Body of pancreas (tissue), 4 donors: Measurements from ENCODE around the gene TRAM2. TPM values are rescaled to one million over a fixed set of nuclear protein-coding genes. Genes with fewer than 3 reads are reported as not detected.

Experiments
- ATAC-seq: fragments of 150-250 bp; one replicate; pipeline ENCODE4 v1.9.1; 2016
- DNase-seq, 4 donors: peaks; one replicate each; pipeline ENCODE4 v3.0.0-alpha.2; 2019
- H3K27ac ChIP-seq, 4 donors: fragments of 200-600 bp; sonication (generic); 1 replicate in 3 of 4; 2 replicates in 1 of 4; pipeline versions ENCODE4 v1.5.1 to v1.6.1; 2016 to 2019; ENCODE audit warnings: mild to moderate bottlenecking in 1 of 4, mixed read lengths in 1 of 4, moderate library complexity in 1 of 4
- H3K27me3 ChIP-seq, 2 donors: fragments of 200-600 bp; sonication (generic); one replicate each; pipeline ENCODE4 v1.6.0; 2016; ENCODE audit warnings: mild to moderate bottlenecking in 1 of 2
- H3K36me3 ChIP-seq, 2 donors: fragments of 200-600 bp; sonication (generic); replicated peaks in 1 of 2; 2 replicates each; pipeline ENCODE4 v1.5.1; 2016; ENCODE audit warnings: low read depth in 2 of 2; ENCODE audit not compliant: insufficient read depth in 1 of 2
- H3K4me1 ChIP-seq: fragments of 200-600 bp; sonication (generic); one replicate; pipeline ENCODE4 v1.6.0; 2016
- H3K4me3 ChIP-seq, 2 donors: fragments of 200-600 bp; sonication (generic); 1 replicate in 1 of 2; 2 replicates in 1 of 2; pipeline ENCODE4 v1.5.1; 2016 to 2019
- H3K9me3 ChIP-seq, 3 donors: fragments of 200-600 bp; sonication (generic); 1 replicate in 2 of 3; 2 replicates in 1 of 3; pipeline ENCODE4 v1.5.1; 2016
- CTCF ChIP-seq, 7 experiments: fragments of 450-650 bp in 4 of 7; fragments of 200-600 bp in 3 of 7; sonication (generic) in 3 of 7; IDR thresholded peaks; one replicate each; pipeline ENCODE4 v1.5.1; 2016 to 2019; ENCODE audit warnings: antibody characterized with exemption in 7 of 7
- POLR2A ChIP-seq, 3 donors: fragments of 450-650 bp; IDR thresholded peaks; one replicate each; pipeline ENCODE4 v1.6.1; 2016; ENCODE audit warnings: antibody characterized with exemption in 3 of 3, mild to moderate bottlenecking in 2 of 3
- WGBS, 2 donors: methylation state at CpG; one replicate each; pipeline ENCODE4 v1.1.5; 2017; 5-methylcytosine and 5-hydroxymethylcytosine counted together
- intact Hi-C: fragments of 100-400 bp; cut with DNase I; formaldehyde crosslinking; loops from one replicate; pipeline ENCODE4 v1.15.1; 2023
- total RNA-seq, 2 donors: library from RNA; depleted of rRNA; stranded (reverse); fragments of >200 nt; gene quantifications; one replicate each; pipeline ENCODE4 v1.1.0, GENCODE V29; 2016

The TRAM2 gene
- total RNA-seq, 2 donors from 2014 or later, result 6.7 to 7.9 TPM

- Histone ChIP-seq H3K36me3 (no peaks in the 10 kb centered on the region), H3K9me3 (no peaks in the 10 kb centered on the region), H3K4me1 (peaks cover 19% of the 10 kb centered on the region), H3K27ac (no peak overlapping the region), H3K27me3 (no peaks in the 10 kb centered on the region), H3K4me3 (no peak overlapping the region)
- intact Hi-C loops, result no loop called here
- TF ChIP-seq CTCF (IDR thresholded peaks at IDR 0.05) (no peak), POLR2A (IDR thresholded peaks at IDR 0.05) (no peak)
- 77 to 80% methylated on average over 9 of the region's 9 CpGs for WGBS, 2 donors
- no peak for DNase-seq
- ATAC-seq, result no peak
Measured at GRCh38 chr6:52500238-52501129, 76.4 kb downstream of the TRAM2 start.

- Histone ChIP-seq H3K9me3 (no peaks in the 10 kb centered on the region), H3K27ac (no peak overlapping the region), H3K4me1 (peaks cover 17% of the 10 kb centered on the region), H3K4me3 (no peak overlapping the region), H3K27me3 (no peaks in the 10 kb centered on the region), H3K36me3 (no peaks in the 10 kb centered on the region)
- TF ChIP-seq POLR2A (IDR thresholded peaks at IDR 0.05) (no peak), CTCF (IDR thresholded peaks at IDR 0.05) (no peak)
- intact Hi-C loops, result no loop called here
- 86 to 91% methylated on average over 11 of the region's 11 CpGs for WGBS, 2 donors
- DNase-seq (no peak), ATAC-seq (no peak)
Measured at GRCh38 chr6:52499681-52500236, 77.1 kb downstream of the TRAM2 start.

- no peaks in the 10 kb centered on the region for H3K36me3 ChIP-seq
- 76 to 92% methylated on average over 1 of the region's 1 CpG for WGBS, 2 donors
- no peak for TF ChIP-seq CTCF (IDR thresholded peaks at IDR 0.05)
- TF ChIP-seq POLR2A (IDR thresholded peaks at IDR 0.05), result no peak
- ATAC-seq, result no peak
- peaks cover 10% of the 10 kb centered on the region for H3K4me1 ChIP-seq
- H3K27ac ChIP-seq, result no peak overlapping the region
- no peak for DNase-seq
- intact Hi-C loops, result no loop called here
- H3K27me3 ChIP-seq, result no peaks in the 10 kb centered on the region
- no peaks in the 10 kb centered on the region for H3K9me3 ChIP-seq
- H3K4me3 ChIP-seq, result no peak overlapping the region
Measured at GRCh38 chr6:52499026-52499425, 77.8 kb downstream of the TRAM2 start.

- intact Hi-C loops, result no loop called here
- 88 to 92% methylated on average over 11 of the region's 11 CpGs for WGBS, 2 donors
- H3K27ac ChIP-seq, result no peak overlapping the region
Measured at GRCh38 chr6:52498538-52499017, 78.3 kb downstream of the TRAM2 start.

More at GRCh38 chr6:52498538-52499017, 78.3 kb downstream of the TRAM2 start:
- Histone ChIP-seq H3K27me3 (no peaks in the 10 kb centered on the region), H3K4me1 (peaks cover 6% of the 10 kb centered on the region), H3K9me3 (no peaks in the 10 kb centered on the region), H3K36me3 (no peaks in the 10 kb centered on the region), H3K4me3 (no peak overlapping the region)
- no peak for DNase-seq
- ATAC-seq, result no peak
- TF ChIP-seq POLR2A (IDR thresholded peaks at IDR 0.05), result no peak
- no peak for TF ChIP-seq CTCF (IDR thresholded peaks at IDR 0.05)
